ENCODE measurements around the gene NT5E.
"Not testable (repeated sequence)": the region's sequence is repeated elsewhere in the genome, so short reads cannot be mapped to it uniquely, and the experiment has no call there.

NT5E gene

GRCh38 chr6:85490516-85491248 lies 40.8 kb downstream of the NT5E start:
- DNase-seq (ENCODE audit: low read depth in 1 of 2, low spot score in 1 of 2), result no peak

GRCh38 chr6:85493389-85493788 lies 43.5 kb downstream of the NT5E start:
- no peak for DNase-seq (ENCODE audit: low read depth in 1 of 2, low spot score in 1 of 2)

GRCh38 chr6:85494547-85495536 lies 45.0 kb downstream of the NT5E start:
- DNase-seq (ENCODE audit: low read depth in 1 of 2, low spot score in 1 of 2), result no peak

GRCh38 chr6:85496009-85496579 lies 46.2 kb downstream of the NT5E start:
- DNase-seq (ENCODE audit: low read depth in 1 of 2, low spot score in 1 of 2), result no peak

- no peak for DNase-seq (ENCODE audit: low read depth in 1 of 2, low spot score in 1 of 2)
These were observed 47.0 kb downstream of the NT5E start for GRCh38 chr6:85496856-85497255.

GRCh38 chr6:85498596-85499258 lies 48.8 kb downstream of the NT5E start:
- no peak for DNase-seq (ENCODE audit: low read depth in 1 of 2, low spot score in 1 of 2)

GRCh38 chr6:85506441-85507093 lies 56.7 kb downstream of the NT5E start:
- no peak for DNase-seq (ENCODE audit: low read depth in 1 of 2, low spot score in 1 of 2)

- DNase-seq (ENCODE audit: low read depth in 1 of 2, low spot score in 1 of 2), result no peak
These were observed 66.3 kb downstream of the NT5E start for GRCh38 chr6:85516168-85516567.

GRCh38 chr6:85524281-85524680 lies 74.4 kb downstream of the NT5E start:
- DNase-seq (ENCODE audit: low read depth in 1 of 2, low spot score in 1 of 2), result not testable (repeated sequence)

GRCh38 chr6:85537055-85537494 lies 87.2 kb downstream of the NT5E start:
- no peak for DNase-seq (ENCODE audit: low read depth in 1 of 2, low spot score in 1 of 2)

- no peak for DNase-seq (ENCODE audit: low read depth in 1 of 2, low spot score in 1 of 2)
These were observed 94.9 kb downstream of the NT5E start for GRCh38 chr6:85544776-85545175.
